Daoy (cell line): ENCODE measurements around the gene CENPP. TPM values are rescaled to one million over a fixed set of nuclear protein-coding genes. Genes with fewer than 3 reads are reported as not detected.
"Not testable (repeated sequence)": the region's sequence is repeated elsewhere in the genome, so short reads cannot be mapped to it uniquely, and the experiment has no call there.

Source experiments
- DNase-seq: peaks from one replicate; pipeline ENCODE4 v3.0.0-alpha.2; 2015; ENCODE audit warnings: low read depth
- total RNA-seq: library from RNA; depleted of rRNA; stranded (reverse); fragments of >200 nt; shearing (Covaris generic); gene quantifications from 2 replicates; pipeline ENCODE4 v1.2.3, GENCODE V29; 2014

The CENPP gene
- total RNA-seq, 1 experiment from 2014 or later, result 7.6 TPM

DNA sequence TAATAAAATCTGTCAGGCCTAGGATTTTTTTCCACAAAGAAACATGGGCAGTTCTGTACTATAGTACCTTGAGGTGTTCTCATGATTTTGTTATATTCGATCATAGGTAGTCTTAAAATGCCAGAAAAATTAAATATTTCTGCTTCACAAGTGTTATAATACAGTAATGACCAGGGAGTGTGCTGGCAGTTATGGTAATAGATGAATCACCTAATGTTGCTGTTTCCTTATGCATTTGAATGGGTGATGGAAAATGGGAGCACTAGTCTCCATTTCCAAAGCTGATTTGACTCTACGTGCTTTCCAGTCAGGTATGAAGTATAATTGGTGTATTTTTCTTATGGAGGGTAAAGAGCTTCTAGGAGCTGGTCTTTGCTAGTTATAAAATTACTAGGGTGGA lies 54.9 kb downstream of the CENPP start:
- DNase-seq, result no peak

DNA sequence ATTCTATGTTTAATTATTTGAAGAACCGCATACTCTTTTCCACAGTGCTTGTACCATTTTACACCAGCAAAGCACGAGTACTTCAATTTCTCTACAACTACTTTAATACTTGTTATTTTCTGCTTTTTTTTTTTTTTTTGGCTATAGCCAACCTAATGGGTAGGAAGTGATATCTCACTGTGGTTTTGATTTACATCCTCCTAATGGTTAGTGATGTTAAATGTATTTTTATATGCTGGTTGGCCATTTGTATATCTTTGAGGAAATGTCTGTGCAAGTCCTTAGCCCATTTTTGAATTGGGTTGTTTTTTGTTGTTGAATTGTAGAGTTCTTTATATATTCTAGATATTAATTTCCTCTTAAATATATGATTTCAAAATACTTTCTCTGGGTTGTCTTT lies 56.0 kb downstream of the CENPP start:
- no peak for DNase-seq

DNA sequence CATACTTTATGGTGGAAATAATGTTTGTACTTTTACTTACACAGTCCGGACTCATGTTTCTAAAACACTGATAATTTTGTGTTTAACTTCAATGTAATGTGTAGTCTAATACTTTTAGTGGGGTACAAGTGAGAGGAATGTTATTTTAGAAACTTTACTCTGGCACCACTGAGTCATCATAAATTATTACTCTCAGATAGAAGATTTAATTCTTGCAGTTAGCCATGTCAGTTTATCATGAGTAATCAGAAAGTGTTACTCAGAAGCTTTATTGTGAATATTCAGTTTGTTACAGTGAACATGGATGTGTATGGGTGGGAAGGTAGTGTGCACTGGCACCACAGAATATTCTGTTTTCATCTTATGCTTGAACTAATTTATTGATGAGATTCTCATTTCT lies 58.6 kb downstream of the CENPP start:
- peak; percentile 20 for DNase-seq

GRCh38 chr9:92385001-92385400 lies 59.2 kb downstream of the CENPP start:
- no peak for DNase-seq

DNA sequence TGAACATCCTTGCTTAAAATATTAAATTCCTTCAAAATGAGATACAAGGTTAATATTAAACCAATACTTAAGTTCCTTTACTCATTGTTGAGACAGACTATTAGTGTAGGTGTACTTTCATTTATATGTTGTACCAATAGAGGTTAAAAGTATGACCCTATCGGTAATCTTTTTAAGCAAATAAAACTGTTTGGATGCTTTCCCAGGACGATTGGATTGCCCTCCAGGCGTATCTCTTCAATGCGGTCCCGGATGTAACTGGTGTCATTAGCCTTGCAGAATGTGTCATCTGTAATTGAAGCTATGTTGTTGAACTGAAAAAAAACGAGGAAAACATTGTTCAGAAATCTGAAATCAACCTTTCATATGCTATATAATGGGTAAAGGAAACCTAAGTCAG lies 59.7 kb downstream of the CENPP start:
- DNase-seq, result no peak

DNA sequence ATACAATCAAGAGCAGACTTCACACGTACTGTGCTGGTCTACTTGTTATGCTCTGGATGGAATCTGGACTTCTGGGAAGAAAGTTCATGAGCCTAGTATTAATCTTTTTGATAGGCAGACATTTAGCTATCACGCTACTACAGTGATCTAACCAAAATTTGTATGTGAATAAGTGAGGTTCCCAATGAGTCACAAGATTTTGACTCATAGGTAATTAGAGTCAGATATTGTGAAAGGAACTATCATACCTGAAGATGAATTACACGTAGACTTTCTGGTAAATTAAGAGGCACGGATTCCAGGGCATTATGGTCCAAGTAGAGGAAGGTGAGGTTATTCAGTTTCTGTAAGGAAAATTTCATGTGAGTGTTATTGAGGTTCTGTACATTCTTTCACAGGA lies 60.2 kb downstream of the CENPP start:
- peak; percentile 21 for DNase-seq

DNA sequence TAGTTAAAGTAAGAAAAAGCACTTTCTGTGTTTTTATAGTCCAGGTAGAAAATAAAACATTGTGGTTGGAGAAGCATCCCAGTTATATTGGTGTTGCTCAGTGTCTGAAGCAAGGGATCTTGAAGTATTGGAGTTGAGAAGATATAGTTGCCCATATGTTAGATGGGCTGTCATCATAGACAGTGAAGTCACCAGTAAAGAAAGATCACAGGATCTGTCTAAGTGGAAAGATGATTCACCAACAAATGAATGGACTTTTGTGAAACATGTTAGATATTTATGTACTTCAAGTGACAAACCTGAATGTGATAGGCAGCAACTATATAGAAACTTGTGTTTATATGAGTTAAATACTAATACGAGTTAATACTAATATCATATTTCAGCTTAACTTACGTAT lies 66.9 kb downstream of the CENPP start:
- no peak for DNase-seq

DNA sequence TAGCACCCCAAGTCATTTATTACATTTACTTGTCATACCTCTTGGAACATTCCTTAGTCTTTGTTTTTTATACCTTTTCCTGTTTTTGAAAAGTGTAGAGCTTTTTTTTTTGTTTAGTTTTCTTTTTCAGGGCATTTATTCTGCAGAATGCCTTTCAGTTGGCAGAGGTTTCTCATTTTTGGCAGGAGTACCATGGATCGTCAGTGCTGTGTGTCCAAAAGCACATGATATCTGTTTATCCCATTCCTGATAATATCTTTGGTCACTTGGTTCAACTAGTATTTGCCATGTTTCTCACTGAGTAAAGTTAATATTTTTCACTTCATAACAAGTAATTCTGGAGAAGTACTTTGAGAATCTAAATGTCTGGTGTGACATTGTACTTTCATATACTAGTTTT lies 67.9 kb downstream of the CENPP start:
- no peak for DNase-seq

DNA sequence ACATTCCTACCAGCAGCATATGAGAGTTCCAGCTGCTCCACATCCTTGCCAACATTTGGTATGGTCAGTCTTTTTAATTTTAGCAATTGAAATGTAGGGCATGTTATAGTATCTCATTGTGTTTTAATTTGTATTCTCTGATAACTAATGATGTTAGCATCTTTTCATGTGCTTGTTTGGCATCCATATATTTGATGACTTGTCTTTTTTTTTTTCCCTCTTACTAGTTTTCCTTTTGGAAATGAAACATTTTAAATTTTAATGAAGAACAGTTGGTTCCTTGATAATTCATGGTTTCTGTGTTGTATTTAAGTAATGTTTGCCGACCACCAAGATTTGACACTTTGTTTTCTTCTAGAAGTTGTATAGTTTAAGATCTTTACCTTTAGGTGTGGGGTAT lies 69.9 kb downstream of the CENPP start:
- no peak for DNase-seq

DNA sequence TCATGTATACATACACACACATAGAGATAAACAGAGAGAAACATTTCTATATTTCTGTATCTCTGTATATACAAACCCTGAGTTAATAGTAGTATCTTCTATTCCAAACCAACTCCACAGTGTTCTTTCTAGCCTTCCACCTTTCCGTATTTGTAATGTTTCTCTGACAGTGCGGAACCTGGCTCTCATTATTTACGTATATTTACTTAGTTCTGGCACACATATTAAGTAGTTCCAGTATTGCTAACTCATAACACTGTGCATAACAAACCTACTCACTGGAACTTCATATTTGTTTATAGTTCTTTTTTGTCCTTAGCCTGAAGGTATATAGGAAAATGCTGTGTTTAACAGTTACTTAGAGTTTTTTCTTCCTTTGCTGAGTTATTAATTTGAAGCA lies 72.1 kb downstream of the CENPP start:
- DNase-seq, result no peak

- DNase-seq, result peak; percentile 27
Observed at GRCh38 chr9:92402360-92402759, 76.6 kb downstream of the CENPP start.

DNA sequence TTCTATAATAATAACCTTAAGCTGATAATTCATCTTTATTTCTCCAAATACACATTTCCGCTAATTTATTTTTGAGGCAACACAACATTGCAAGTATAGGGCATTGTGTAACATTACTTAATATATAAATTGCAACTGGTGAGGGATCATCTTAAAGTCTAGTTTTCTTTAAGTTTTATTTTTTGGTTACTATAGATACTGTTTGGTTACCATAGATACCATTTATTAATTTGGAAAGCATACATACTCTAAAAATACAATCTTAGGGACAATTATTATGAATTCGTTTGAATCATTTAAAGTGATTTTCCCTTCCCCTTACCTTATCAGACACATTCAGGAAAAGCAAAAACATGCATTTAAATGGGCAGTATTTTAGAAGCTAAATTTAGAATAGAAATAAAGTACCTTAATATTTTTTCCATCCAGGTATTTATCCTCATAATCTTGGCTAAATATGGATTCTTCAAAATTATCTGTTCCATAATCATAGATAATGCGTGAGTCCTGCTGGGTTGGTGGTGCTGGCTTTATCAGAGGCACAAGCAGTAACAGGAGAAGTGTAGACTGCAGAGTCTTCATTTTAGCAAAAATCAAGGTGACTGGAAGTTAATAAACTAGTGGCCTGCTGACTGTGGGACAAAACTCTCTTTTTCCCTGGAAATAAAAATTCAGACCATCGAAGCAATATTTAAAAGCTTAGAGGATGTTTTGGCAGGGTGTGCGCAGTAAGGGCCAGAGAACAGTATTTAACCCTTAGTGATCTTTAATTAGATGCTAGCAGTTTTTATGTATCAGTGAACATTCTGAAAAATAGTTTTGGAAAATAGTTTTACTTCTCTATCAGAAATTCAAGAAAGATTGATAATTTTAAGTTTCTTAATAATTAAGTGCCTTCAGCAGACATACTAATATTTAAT lies 77.3 kb downstream of the CENPP start:
- no peak for DNase-seq

GRCh38 chr9:92404042-92404836 lies 78.5 kb downstream of the CENPP start, which contains the start of gene OGN:
Gene OGN, minus strand, starts transcription at chr9:92404578. Its CDS starts 1,171 bp downstream, at chr9:92403407.
- DNase-seq, result no peak

DNA sequence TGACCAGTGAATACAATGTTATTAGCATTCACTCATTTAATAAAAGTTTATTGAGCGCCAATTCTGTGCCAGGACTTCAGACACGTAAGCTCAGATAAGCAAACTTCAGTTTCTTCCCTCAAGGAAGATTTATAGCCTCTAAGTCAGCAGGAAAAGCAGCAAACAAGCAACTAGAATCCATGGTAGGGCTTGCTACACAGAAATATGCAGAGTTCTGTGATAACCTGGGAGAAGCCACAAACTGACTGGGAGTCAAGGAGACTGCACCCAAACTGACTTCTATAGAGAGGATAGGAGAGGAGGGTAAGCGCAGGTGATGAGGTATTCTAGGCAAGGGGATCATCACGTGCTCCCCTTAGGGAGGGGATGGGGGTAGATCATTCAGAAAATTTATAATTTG lies 80.1 kb downstream of the CENPP start:
- no peak for DNase-seq

- DNase-seq, result no peak
Observed at GRCh38 chr9:92406477-92406876, 80.7 kb downstream of the CENPP start.

- no peak for DNase-seq
Observed at GRCh38 chr9:92407818-92408217, 82.1 kb downstream of the CENPP start.

GRCh38 chr9:92408747-92409478 lies 83.2 kb downstream of the CENPP start:
- no peak for DNase-seq

DNA sequence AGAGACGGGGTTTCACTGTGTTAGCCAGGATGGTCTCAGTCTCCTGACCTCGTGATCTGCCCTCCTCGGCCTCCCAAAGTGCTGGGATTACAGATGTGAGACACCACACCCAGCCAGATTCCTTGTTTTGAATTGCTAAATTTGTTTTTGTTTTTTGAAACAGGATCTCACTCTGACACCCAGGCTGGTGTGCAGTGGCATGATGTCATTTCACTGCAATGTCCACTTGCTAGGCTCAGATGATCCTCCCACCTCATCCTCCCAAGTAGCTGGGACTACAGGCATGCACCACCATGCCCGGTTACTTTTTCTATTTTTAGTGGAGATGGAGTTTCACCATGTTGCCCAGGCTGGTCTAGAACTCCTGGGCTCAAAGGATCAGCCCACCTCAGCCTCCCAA lies 85.4 kb downstream of the CENPP start:
- not testable (repeated sequence) for DNase-seq

GRCh38 chr9:92414566-92414965 lies 88.8 kb downstream of the CENPP start:
- no peak for DNase-seq

DNA sequence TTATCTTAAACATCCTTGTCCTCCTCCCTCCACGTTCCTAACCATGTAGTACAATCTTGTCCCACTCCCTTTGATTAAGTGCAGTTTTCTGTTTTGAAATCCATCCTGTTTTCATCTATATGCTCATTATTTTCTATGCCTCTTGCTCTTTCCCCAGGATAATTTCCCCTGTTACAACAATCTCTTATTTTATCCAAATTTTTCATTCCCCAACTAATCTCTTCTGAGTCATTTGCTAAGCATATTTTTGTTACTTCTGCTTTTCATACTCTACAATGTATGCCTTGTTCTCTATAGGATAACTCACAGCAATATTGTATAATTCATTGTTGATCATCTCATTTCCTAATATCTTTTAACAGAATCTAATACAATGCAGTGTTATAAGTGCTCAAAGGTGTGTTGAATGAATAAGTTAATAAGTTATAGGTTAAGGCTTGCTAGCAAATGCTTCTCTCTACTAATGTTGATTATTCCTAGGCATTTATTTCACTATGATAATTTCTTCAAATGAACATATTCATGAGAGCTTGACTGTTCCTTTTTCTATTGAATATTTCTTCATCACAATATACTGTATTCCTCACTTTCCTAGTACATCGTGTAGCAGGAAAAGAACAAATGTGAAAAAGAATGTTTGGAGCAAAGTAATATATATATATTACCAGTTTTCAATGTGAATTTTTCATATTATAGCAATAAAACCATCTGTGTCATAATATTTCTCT lies 97.0 kb downstream of the CENPP start:
- no peak for DNase-seq

GRCh38 chr9:92423612-92424011 lies 97.9 kb downstream of the CENPP start:
- DNase-seq, result no peak
